GM18526 (cell line): ENCODE results near the gene MRPS26.

ENCODE experiments used
- POLR2A ChIP-seq: IDR thresholded peaks from 3 replicates; pipeline ENCODE4 v1.6.1; 2011; ENCODE audit not compliant: insufficient read length; ENCODE audit errors: extremely low read depth

The MRPS26 gene

GRCh38 chr20:3038454-3038853 lies 7.4 kb upstream of the MRPS26 start:
- no peak for TF ChIP-seq POLR2A

- no peak for TF ChIP-seq POLR2A
Measured at GRCh38 chr20:3039426-3039825, 6.4 kb upstream of the MRPS26 start.

GRCh38 chr20:3040086-3040485 lies 5.8 kb upstream of the MRPS26 start:
- TF ChIP-seq POLR2A = no peak

GRCh38 chr20:3041854-3042409 lies 3.9 kb upstream of the MRPS26 start:
- TF ChIP-seq POLR2A = no peak

- no peak for TF ChIP-seq POLR2A
Measured at GRCh38 chr20:3042625-3043024, 3.2 kb upstream of the MRPS26 start.

GRCh38 chr20:3043322-3043721 lies 2.5 kb upstream of the MRPS26 start, which contains the start of gene GNRH2:
TSS of gene GNRH2 (plus strand) at chr20:3043622. CDS start at chr20:3044415, 793 bp downstream.
- no peak for TF ChIP-seq POLR2A

GRCh38 chr20:3044336-3044965 lies 1.4 kb upstream of the MRPS26 start:
- TF ChIP-seq POLR2A = no peak

- no peak for TF ChIP-seq POLR2A
Measured at GRCh38 chr20:3045042-3045815, 623 bp upstream of the MRPS26 start.

- no peak for TF ChIP-seq POLR2A
Measured at GRCh38 chr20:3046677-3047462, 1.0 kb downstream of the MRPS26 start.

GRCh38 chr20:3047486-3048419 lies 1.9 kb downstream of the MRPS26 start:
- no peak for TF ChIP-seq POLR2A

- no peak for TF ChIP-seq POLR2A
Measured at GRCh38 chr20:3051385-3052019, 5.7 kb downstream of the MRPS26 start.

GRCh38 chr20:3059489-3059888 lies 13.6 kb downstream of the MRPS26 start:
- no peak for TF ChIP-seq POLR2A

GRCh38 chr20:3067139-3068014 lies 21.5 kb downstream of the MRPS26 start:
- TF ChIP-seq POLR2A = no peak
